Activated CD4-positive, alpha-beta T cell treated with anti-CD3 and anti-CD28 coated beads, Interleukin-2, amount 10 ng/mL, durations not matched to agents 24 days and 14 days (primary cell): ENCODE data around the gene MACF1. TPM values are rescaled to one million over a fixed set of nuclear protein-coding genes. Genes with fewer than 3 reads are reported as not detected.
"Not testable (repeated sequence)": the region's sequence is repeated elsewhere in the genome, so short reads cannot be mapped to it uniquely, and the experiment has no call there.

ENCODE experiments used
- DNase-seq: peaks from one replicate; pipeline ENCODE4 v3.0.0; 2022
- H3K27ac Mint-ChIP-seq: one replicate; pipeline ENCODE4 v1.8.0; 2022; ENCODE audit warnings: mild to moderate bottlenecking, mixed read lengths
- H3K27me3 Mint-ChIP-seq: one replicate; pipeline ENCODE4 v1.8.0; 2022; ENCODE audit warnings: mixed read lengths
- H3K36me3 Mint-ChIP-seq: one replicate; pipeline ENCODE4 v1.8.0; 2022; ENCODE audit warnings: low read depth, mild to moderate bottlenecking, mixed read lengths
- H3K4me1 Mint-ChIP-seq: one replicate; pipeline ENCODE4 v1.8.0; 2021; ENCODE audit warnings: mixed read lengths
- H3K4me3 Mint-ChIP-seq: one replicate; pipeline ENCODE4 v1.8.0; 2022; ENCODE audit warnings: mild to moderate bottlenecking, moderate library complexity, mixed read lengths
- H3K9me3 Mint-ChIP-seq: one replicate; pipeline ENCODE4 v1.8.0; 2021; ENCODE audit warnings: mixed read lengths
- intact Hi-C: fragments of 100-400 bp; cut with micrococcal nuclease; formaldehyde crosslinking; loops from one replicate; pipeline ENCODE4 v1.15.1; 2023
- total RNA-seq: library from RNA; stranded (reverse); gene quantifications from 2 replicates; pipeline ENCODE4 v1.2.3, GENCODE V29; 2022

MACF1 gene
- total RNA-seq, 1 donor from 2014 or later = 204 TPM

- Mint-ChIP-seq H3K27ac (no peak overlapping the region), H3K27me3 (no peaks in the 10 kb centered on the region), H3K36me3 (peaks cover 75% of the 10 kb centered on the region), H3K4me3 (no peak overlapping the region), H3K9me3 (no peaks in the 10 kb centered on the region), H3K4me1 (peaks cover 10% of the 10 kb centered on the region)
- DNase-seq = no peak
- intact Hi-C loops = no loop called here
These were observed 242.6 kb downstream of the MACF1 start for GRCh38 chr1:39446986-39447567.

GRCh38 chr1:39450041-39450440 is 245.5 kb downstream of the MACF1 start:
- H3K27me3 Mint-ChIP-seq, H3K4me3 Mint-ChIP-seq, DNase-seq, intact Hi-C loops, H3K9me3 Mint-ChIP-seq, H3K27ac Mint-ChIP-seq: not testable (repeated sequence)
- Mint-ChIP-seq H3K36me3 (peaks cover 71% of the 10 kb centered on the region), H3K4me1 (peaks cover 11% of the 10 kb centered on the region)

- peaks cover 70% of the 10 kb centered on the region for H3K36me3 Mint-ChIP-seq
- no peaks in the 10 kb centered on the region for H3K27me3 Mint-ChIP-seq
- peak overlapping the region; percentile 59 for H3K27ac Mint-ChIP-seq
- intact Hi-C loops = no loop called here
- H3K4me1 Mint-ChIP-seq = peaks cover 11% of the 10 kb centered on the region
- H3K4me3 Mint-ChIP-seq = no peak overlapping the region
- no peak for DNase-seq
- no peaks in the 10 kb centered on the region for H3K9me3 Mint-ChIP-seq
These were observed 246.6 kb downstream of the MACF1 start for GRCh38 chr1:39450956-39451606.

GRCh38 chr1:39452081-39452480 is 247.6 kb downstream of the MACF1 start:
- H3K36me3 Mint-ChIP-seq = peaks cover 75% of the 10 kb centered on the region
- peak overlapping the region; percentile 30 for H3K27ac Mint-ChIP-seq
- intact Hi-C loops = no loop called here
- H3K4me3 Mint-ChIP-seq = no peak overlapping the region
- peaks cover 11% of the 10 kb centered on the region for H3K4me1 Mint-ChIP-seq
- no peaks in the 10 kb centered on the region for H3K27me3 Mint-ChIP-seq
- H3K9me3 Mint-ChIP-seq = no peaks in the 10 kb centered on the region
- no peak for DNase-seq

- peaks cover 75% of the 10 kb centered on the region for H3K36me3 Mint-ChIP-seq
- DNase-seq = peak; percentile 69
- H3K4me3 Mint-ChIP-seq = no peak overlapping the region
- intact Hi-C loops = no loop called here
- peaks cover 11% of the 10 kb centered on the region for H3K4me1 Mint-ChIP-seq
- no peaks in the 10 kb centered on the region for H3K9me3 Mint-ChIP-seq
- no peak overlapping the region for H3K27ac Mint-ChIP-seq
- no peaks in the 10 kb centered on the region for H3K27me3 Mint-ChIP-seq
These were observed 248.0 kb downstream of the MACF1 start for GRCh38 chr1:39452540-39452939.

- no peak overlapping the region for H3K27ac Mint-ChIP-seq
- no peaks in the 10 kb centered on the region for H3K27me3 Mint-ChIP-seq
- no peaks in the 10 kb centered on the region for H3K9me3 Mint-ChIP-seq
- intact Hi-C loops = no loop called here
- DNase-seq = no peak
- H3K4me3 Mint-ChIP-seq = no peak overlapping the region
- H3K4me1 Mint-ChIP-seq = peaks cover 11% of the 10 kb centered on the region
- H3K36me3 Mint-ChIP-seq = peaks cover 76% of the 10 kb centered on the region
These were observed 249.1 kb downstream of the MACF1 start for GRCh38 chr1:39453603-39454002.

GRCh38 chr1:39458991-39459390 is 254.5 kb downstream of the MACF1 start:
- intact Hi-C loops = no loop called here
- no peak for DNase-seq
- no peak overlapping the region for H3K4me3 Mint-ChIP-seq
- no peaks in the 10 kb centered on the region for H3K27me3 Mint-ChIP-seq
- no peak overlapping the region for H3K27ac Mint-ChIP-seq
- no peaks in the 10 kb centered on the region for H3K9me3 Mint-ChIP-seq
- peaks cover 79% of the 10 kb centered on the region for H3K36me3 Mint-ChIP-seq
- H3K4me1 Mint-ChIP-seq = no peaks in the 10 kb centered on the region

- H3K27ac Mint-ChIP-seq = no peak overlapping the region
- no peaks in the 10 kb centered on the region for H3K9me3 Mint-ChIP-seq
- no peaks in the 10 kb centered on the region for H3K4me1 Mint-ChIP-seq
- no peak overlapping the region for H3K4me3 Mint-ChIP-seq
- DNase-seq = no peak
- H3K36me3 Mint-ChIP-seq = peaks cover 65% of the 10 kb centered on the region
- intact Hi-C loops = no loop called here
- no peaks in the 10 kb centered on the region for H3K27me3 Mint-ChIP-seq
These were observed 257.6 kb downstream of the MACF1 start for GRCh38 chr1:39462074-39462473.

GRCh38 chr1:39466413-39467107 is 262.1 kb downstream of the MACF1 start:
- H3K27ac Mint-ChIP-seq = no peak overlapping the region

GRCh38 chr1:39467108-39467720 is 262.7 kb downstream of the MACF1 start:
- DNase-seq, intact Hi-C loops, H3K27ac Mint-ChIP-seq, H3K4me1 Mint-ChIP-seq, H3K9me3 Mint-ChIP-seq, H3K4me3 Mint-ChIP-seq, H3K27me3 Mint-ChIP-seq: not testable (repeated sequence)
- peaks cover 49% of the 10 kb centered on the region for H3K36me3 Mint-ChIP-seq

More at GRCh38 chr1:39466413-39467107, 262.1 kb downstream of the MACF1 start:
- peaks cover 50% of the 10 kb centered on the region for H3K36me3 Mint-ChIP-seq
- H3K27me3 Mint-ChIP-seq = no peaks in the 10 kb centered on the region
- intact Hi-C loops = no loop called here
- H3K4me1 Mint-ChIP-seq = no peaks in the 10 kb centered on the region
- H3K4me3 Mint-ChIP-seq = no peak overlapping the region
- no peaks in the 10 kb centered on the region for H3K9me3 Mint-ChIP-seq
- DNase-seq = no peak

GRCh38 chr1:39469150-39469549 is 264.7 kb downstream of the MACF1 start:
- DNase-seq = no peak
- no peak overlapping the region for H3K4me3 Mint-ChIP-seq
- no peaks in the 10 kb centered on the region for H3K27me3 Mint-ChIP-seq
- no peak overlapping the region for H3K27ac Mint-ChIP-seq
- no peaks in the 10 kb centered on the region for H3K4me1 Mint-ChIP-seq
- intact Hi-C loops = no loop called here
- H3K9me3 Mint-ChIP-seq = no peaks in the 10 kb centered on the region
- H3K36me3 Mint-ChIP-seq = peaks cover 47% of the 10 kb centered on the region

GRCh38 chr1:39470040-39470439 is 265.5 kb downstream of the MACF1 start:
- H3K36me3 Mint-ChIP-seq = peaks cover 48% of the 10 kb centered on the region
- DNase-seq = no peak
- no peak overlapping the region for H3K4me3 Mint-ChIP-seq
- intact Hi-C loops = no loop called here
- H3K27ac Mint-ChIP-seq = no peak overlapping the region
- no peaks in the 10 kb centered on the region for H3K27me3 Mint-ChIP-seq
- H3K9me3 Mint-ChIP-seq = no peaks in the 10 kb centered on the region
- no peaks in the 10 kb centered on the region for H3K4me1 Mint-ChIP-seq

GRCh38 chr1:39472826-39473225 is 268.3 kb downstream of the MACF1 start:
- Mint-ChIP-seq H3K27me3 (no peaks in the 10 kb centered on the region), H3K4me1 (no peaks in the 10 kb centered on the region), H3K27ac (no peak overlapping the region), H3K4me3 (no peak overlapping the region), H3K36me3 (peaks cover 45% of the 10 kb centered on the region), H3K9me3 (no peaks in the 10 kb centered on the region)
- no peak for DNase-seq
- intact Hi-C loops = no loop called here

- no peaks in the 10 kb centered on the region for H3K4me1 Mint-ChIP-seq
- H3K27ac Mint-ChIP-seq = no peak overlapping the region
- H3K36me3 Mint-ChIP-seq = peaks cover 46% of the 10 kb centered on the region
- no peak overlapping the region for H3K4me3 Mint-ChIP-seq
- no peaks in the 10 kb centered on the region for H3K9me3 Mint-ChIP-seq
- intact Hi-C loops = no loop called here
- no peaks in the 10 kb centered on the region for H3K27me3 Mint-ChIP-seq
- DNase-seq = no peak
These were observed 268.8 kb downstream of the MACF1 start for GRCh38 chr1:39473324-39473723.
